CD4-positive, CD25-positive, alpha-beta regulatory T cell (primary cell): ENCODE results near the gene AOC2. TPM values are rescaled to one million over a fixed set of nuclear protein-coding genes. Genes with fewer than 3 reads are reported as not detected.
A peak's percentile ranks its signal among the peaks of the same experiment; 100 is the strongest.
"Not testable (repeated sequence)": the region's sequence is repeated elsewhere in the genome, so short reads cannot be mapped to it uniquely, and the experiment has no call there.

Experiments
- ATAC-seq, 2 donors: fragments of 150-1000 bp; cut with Tn5 transposase; one replicate each; pipeline ENCODE4 v1.10.0; 2021; ENCODE audit warnings: low read depth in 2 of 2, moderate number of reproducible peaks in 2 of 2, moderate library complexity in 1 of 2
- DNase-seq, 3 donors: peaks; one replicate each; pipeline versions ENCODE4 v3.0.0 to v3.0.0-alpha.2; 2012 to 2022; ENCODE audit warnings: mixed read lengths in 1 of 3
- H3K27ac ChIP-seq: one replicate; pipeline ENCODE4 v1.7.0; 2013; ENCODE audit warnings: mild to moderate bottlenecking, low read length; ENCODE audit not compliant: insufficient read depth, poor library complexity, severe bottlenecking
- H3K27me3 ChIP-seq: one replicate; pipeline ENCODE4 v1.7.0; 2013; ENCODE audit warnings: low read length; ENCODE audit not compliant: control insufficient read depth, insufficient read depth
- H3K36me3 ChIP-seq: one replicate; pipeline ENCODE4 v1.7.0; 2013; ENCODE audit warnings: mild to moderate bottlenecking, low read length, moderate library complexity; ENCODE audit not compliant: control insufficient read depth, insufficient read depth
- H3K4me1 ChIP-seq: 2 replicates; pipeline ENCODE4 v1.7.0; 2013; ENCODE audit warnings: mild to moderate bottlenecking, low read length; ENCODE audit not compliant: insufficient read depth, control insufficient read depth, poor library complexity, severe bottlenecking
- H3K4me3 ChIP-seq: one replicate; pipeline ENCODE4 v1.7.0; 2013; ENCODE audit warnings: low read depth, mild to moderate bottlenecking, low read length, moderate library complexity
- H3K9me3 ChIP-seq, 2 experiments: 1 replicate in 1 of 2; 2 replicates in 1 of 2; pipeline ENCODE4 v1.7.0; 2013; ENCODE audit warnings: low read length in 2 of 2, mild to moderate bottlenecking in 1 of 2, moderate library complexity in 1 of 2; ENCODE audit not compliant: control insufficient read depth in 2 of 2
- H3K27ac Mint-ChIP-seq, 3 donors: one replicate each; pipeline ENCODE4 v1.8.0; 2020 to 2022; ENCODE audit warnings: mild to moderate bottlenecking in 3 of 3, mixed read lengths in 3 of 3, moderate library complexity in 2 of 3
- H3K27me3 Mint-ChIP-seq: one replicate; pipeline ENCODE4 v1.8.0; 2022; ENCODE audit warnings: mild to moderate bottlenecking, mixed read lengths
- H3K36me3 Mint-ChIP-seq: one replicate; pipeline ENCODE4 v1.8.0; 2020; ENCODE audit warnings: mixed read lengths
- H3K4me1 Mint-ChIP-seq, 4 donors: one replicate each; pipeline ENCODE4 v1.8.0; 2020 to 2022; ENCODE audit warnings: mixed read lengths in 4 of 4, mild to moderate bottlenecking in 1 of 4
- H3K4me3 Mint-ChIP-seq, 4 donors: one replicate each; pipeline ENCODE4 v1.8.0; 2020 to 2022; ENCODE audit warnings: mild to moderate bottlenecking in 4 of 4, mixed read lengths in 4 of 4, moderate library complexity in 3 of 4
- H3K9me3 Mint-ChIP-seq, 7 donors: one replicate each; pipeline ENCODE4 v1.8.0; 2020 to 2022; ENCODE audit warnings: mixed read lengths in 7 of 7, mild to moderate bottlenecking in 3 of 7, moderate library complexity in 2 of 7
- polyA plus RNA-seq, 4 donors: library from polyadenylated mRNA; unstranded; fragments of 300-500 nt; fragmentation: Illumina TruSeq; gene quantifications; one replicate each; pipeline ENCODE4 v1.2.3, GENCODE V29; 2021
- total RNA-seq: library from RNA; stranded (reverse); gene quantifications from one replicate; pipeline ENCODE4 v1.2.3, GENCODE V29; 2022

AOC2 gene
- total and polyA plus RNA-seq, 5 donors from 2014 or later: 0.17 to 2.3 TPM; not detected in 3

GRCh38 chr17:42894283-42895184, 50.2 kb downstream of the AOC2 start:
- Mint-ChIP-seq H3K9me3 (no peaks in the 10 kb centered on the region), H3K27ac (no peak overlapping the region), H3K4me3 (no peak overlapping the region), H3K4me1 (no peaks in the 10 kb centered on the region), H3K36me3 (no peaks in the 10 kb centered on the region), H3K27me3 (peaks cover 14% of the 10 kb centered on the region)
- Histone ChIP-seq H3K4me3 (no peak overlapping the region), H3K4me1 (no peaks in the 10 kb centered on the region), H3K27me3 (peaks cover 3% of the 10 kb centered on the region), H3K9me3 (no peaks in the 10 kb centered on the region), H3K27ac (no peak overlapping the region), H3K36me3 (no peaks in the 10 kb centered on the region)
- no peak for ATAC-seq
- no peak for DNase-seq

DNA sequence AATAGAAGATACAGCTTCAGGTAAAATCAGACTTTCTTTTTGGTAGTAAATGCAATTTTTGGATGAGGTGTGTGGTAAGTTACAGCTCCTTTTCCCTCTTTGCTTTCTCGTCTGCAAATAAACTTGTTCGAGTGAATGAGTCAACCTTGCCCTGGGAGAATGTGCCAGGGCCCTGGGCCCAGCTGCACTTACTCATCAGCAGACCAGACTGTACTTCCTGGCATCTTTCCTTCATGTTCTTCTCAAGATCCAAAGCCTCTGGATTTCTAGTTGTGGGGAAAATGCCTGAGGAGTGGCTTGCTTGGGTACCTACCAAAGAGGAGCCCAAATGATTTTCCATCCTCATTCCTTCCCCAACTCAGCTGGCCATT, 50.8 kb downstream of the AOC2 start:
- H3K27ac Mint-ChIP-seq: no peak overlapping the region
- Histone ChIP-seq H3K27ac (no peak overlapping the region), H3K4me3 (no peak overlapping the region), H3K36me3 (no peaks in the 10 kb centered on the region), H3K9me3 (no peaks in the 10 kb centered on the region), H3K4me1 (no peaks in the 10 kb centered on the region), H3K27me3 (peaks cover 3% of the 10 kb centered on the region)
- no peaks in the 10 kb centered on the region for H3K4me1 Mint-ChIP-seq
- DNase-seq (no peak), ATAC-seq (no peak)
- no peaks in the 10 kb centered on the region for H3K36me3 Mint-ChIP-seq
- no peak overlapping the region for H3K4me3 Mint-ChIP-seq
- H3K9me3 Mint-ChIP-seq: no peaks in the 10 kb centered on the region
- peaks cover 14% of the 10 kb centered on the region for H3K27me3 Mint-ChIP-seq

DNA sequence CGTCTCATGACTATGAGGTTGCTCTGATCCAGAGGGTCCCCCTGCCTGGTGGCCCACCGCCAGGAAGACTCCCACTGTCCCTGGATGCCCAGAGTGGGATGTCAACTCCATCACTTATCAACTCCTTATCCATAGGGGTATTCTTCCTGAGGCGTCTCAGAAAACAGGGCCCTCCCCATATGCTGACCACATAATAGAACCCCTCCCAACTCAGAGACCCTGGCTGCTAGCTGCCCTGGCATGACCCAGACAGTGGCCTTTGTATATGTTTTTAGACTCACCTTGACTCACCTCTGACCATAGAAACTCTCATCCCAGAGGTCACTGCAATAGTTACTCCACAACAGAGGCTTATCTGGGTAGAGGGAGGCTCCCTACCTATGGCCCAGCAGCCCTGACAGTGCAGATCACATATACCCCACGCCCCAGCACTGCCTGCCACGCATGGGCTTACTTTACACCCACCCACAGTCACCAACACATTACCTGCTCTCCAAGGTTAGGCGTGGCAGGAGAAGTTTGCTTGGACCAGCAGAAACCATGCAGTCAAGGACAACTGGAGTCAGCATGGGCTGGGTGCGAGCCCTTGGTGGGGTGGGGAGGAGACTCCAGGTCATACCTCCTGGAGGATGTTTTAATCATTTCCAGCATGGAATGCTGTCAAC, 53.9 kb downstream of the AOC2 start:
- ATAC-seq: no peak
- no peak for DNase-seq
- Histone ChIP-seq H3K36me3 (no peaks in the 10 kb centered on the region), H3K27me3 (peaks cover 3% of the 10 kb centered on the region), H3K27ac (no peak overlapping the region), H3K9me3 (no peaks in the 10 kb centered on the region), H3K4me3 (no peak overlapping the region), H3K4me1 (no peaks in the 10 kb centered on the region)
- Mint-ChIP-seq H3K36me3 (no peaks in the 10 kb centered on the region), H3K27me3 (peaks cover 21% of the 10 kb centered on the region), H3K4me1 (no peaks in the 10 kb centered on the region), H3K27ac (peak overlapping the region in 1 of 3 donors; percentile 55), H3K4me3 (no peak overlapping the region), H3K9me3 (no peaks in the 10 kb centered on the region)

GRCh38 chr17:42899981-42900380, 55.6 kb downstream of the AOC2 start:
- H3K4me1 Mint-ChIP-seq, ATAC-seq, H3K4me3 Mint-ChIP-seq, H3K4me3 ChIP-seq, H3K36me3 ChIP-seq, H3K9me3 ChIP-seq, H3K27ac ChIP-seq, H3K27ac Mint-ChIP-seq, H3K9me3 Mint-ChIP-seq, H3K4me1 ChIP-seq, H3K27me3 ChIP-seq, DNase-seq, H3K36me3 Mint-ChIP-seq: not testable (repeated sequence)
- peaks cover 29% of the 10 kb centered on the region for H3K27me3 Mint-ChIP-seq

Other genes with a start within 250 kb of the AOC2 start
- 116 TPM for gene RETREG3, start 235.2 kb upstream of the AOC2 start, total RNA-seq
- 100 to 1,000 TPM; 201 to 243 (median 218) TPM for gene RETREG3, start 235.2 kb upstream of the AOC2 start, polyA plus RNA-seq
- gene TUBG1, start 234.9 kb upstream of the AOC2 start, total RNA-seq: 8.2 TPM
- 10 to 100 TPM in 2 of 4 donors, 1 to 10 TPM in 2; 7.2 to 13.5 (median 10.1) TPM for gene TUBG1, start 234.9 kb upstream of the AOC2 start, polyA plus RNA-seq
- 13.7 TPM for gene TUBG2, start 185.3 kb upstream of the AOC2 start, total RNA-seq
- gene TUBG2, start 185.3 kb upstream of the AOC2 start, polyA plus RNA-seq: 1 to 10 TPM; 2.8 to 4.0 (median 3.8) TPM
- 4.8 TPM for gene PLEKHH3, start 167.6 kb upstream of the AOC2 start, total RNA-seq
- gene PLEKHH3, start 167.6 kb upstream of the AOC2 start, polyA plus RNA-seq: 1 to 10 TPM in 1 of 4 donors, under 1 TPM in 3; 0.38 to 1.1 (median 0.66) TPM
- gene CCR10, start 162.7 kb upstream of the AOC2 start, total RNA-seq: 20.6 TPM
- gene CCR10, start 162.7 kb upstream of the AOC2 start, polyA plus RNA-seq: 100 to 1,000 TPM in 1 of 4 donors, 10 to 100 TPM in 3; 45.2 to 133 (median 63.9) TPM
- 54.9 TPM for gene CNTNAP1, start 162.0 kb upstream of the AOC2 start, total RNA-seq
- gene CNTNAP1, start 162.0 kb upstream of the AOC2 start, polyA plus RNA-seq: 1 to 10 TPM in 3 of 4 donors, under 1 TPM in 1; 0.94 to 1.7 (median 1.4) TPM
- gene EZH1, start 99.5 kb upstream of the AOC2 start, total RNA-seq: 123 TPM
- 10 to 100 TPM; 38.7 to 57.9 (median 49.5) TPM for gene EZH1, start 99.5 kb upstream of the AOC2 start, polyA plus RNA-seq
- gene RAMP2, start 83.4 kb upstream of the AOC2 start, total RNA-seq: not detected
- gene RAMP2, start 83.4 kb upstream of the AOC2 start, polyA plus RNA-seq: not detected
- gene VPS25, start 71.1 kb upstream of the AOC2 start, total RNA-seq: 29.4 TPM
- 10 to 100 TPM; 62.8 to 73.3 (median 71.4) TPM for gene VPS25, start 71.1 kb upstream of the AOC2 start, polyA plus RNA-seq
- gene WNK4, start 64.0 kb upstream of the AOC2 start, total RNA-seq: not detected
- gene WNK4, start 64.0 kb upstream of the AOC2 start, polyA plus RNA-seq: under 1 TPM in 1 of 4 donors, not detected in 3; 0.09 TPM
- gene COA3, start 45.9 kb upstream of the AOC2 start, total RNA-seq: 12.8 TPM
- gene COA3, start 45.9 kb upstream of the AOC2 start, polyA plus RNA-seq: 100 to 1,000 TPM; 147 to 162 (median 156) TPM
- gene CNTD1, start 45.7 kb upstream of the AOC2 start, total RNA-seq: not detected
- under 1 TPM; 0.15 to 0.42 (median 0.28) TPM for gene CNTD1, start 45.7 kb upstream of the AOC2 start, polyA plus RNA-seq
- 153 TPM for gene BECN1, start 20.3 kb upstream of the AOC2 start, total RNA-seq
- 100 to 1,000 TPM; 138 to 180 (median 160) TPM for gene BECN1, start 20.3 kb upstream of the AOC2 start, polyA plus RNA-seq
- 66.7 TPM for gene PSME3, start 11.2 kb upstream of the AOC2 start, total RNA-seq
- 100 to 1,000 TPM; 114 to 129 (median 127) TPM for gene PSME3, start 11.2 kb upstream of the AOC2 start, polyA plus RNA-seq
- gene AOC3, start 6.6 kb downstream of the AOC2 start, total RNA-seq: 0.49 TPM
- not detected for gene AOC3, start 6.6 kb downstream of the AOC2 start, polyA plus RNA-seq
- not detected for gene G6PC1, start 56.2 kb downstream of the AOC2 start, total RNA-seq
- gene G6PC1, start 56.2 kb downstream of the AOC2 start, polyA plus RNA-seq: not detected
- gene AARSD1, start 119.9 kb downstream of the AOC2 start, total RNA-seq: 48.5 TPM
- 10 to 100 TPM; 23.2 to 39.2 (median 28.9) TPM for gene AARSD1, start 119.9 kb downstream of the AOC2 start, polyA plus RNA-seq
- 1.5 TPM for gene PTGES3L, start 135.5 kb downstream of the AOC2 start, total RNA-seq
- not detected for gene PTGES3L, start 135.5 kb downstream of the AOC2 start, polyA plus RNA-seq
- 14.9 TPM for gene RUNDC1, start 136.0 kb downstream of the AOC2 start, total RNA-seq
- 10 to 100 TPM; 10.6 to 15.2 (median 13.2) TPM for gene RUNDC1, start 136.0 kb downstream of the AOC2 start, polyA plus RNA-seq
- 881 TPM for gene RPL27, start 153.8 kb downstream of the AOC2 start, total RNA-seq
- 1,000 to 10,000 TPM; 1,558 to 2,241 (median 2,024) TPM for gene RPL27, start 153.8 kb downstream of the AOC2 start, polyA plus RNA-seq
- 38.3 TPM for gene IFI35, start 162.2 kb downstream of the AOC2 start, total RNA-seq
- gene IFI35, start 162.2 kb downstream of the AOC2 start, polyA plus RNA-seq: 10 to 100 TPM; 62.9 to 87.6 (median 71.8) TPM
- 21.9 TPM for gene VAT1, start 177.8 kb downstream of the AOC2 start, total RNA-seq
- gene VAT1, start 177.8 kb downstream of the AOC2 start, polyA plus RNA-seq: 10 to 100 TPM; 40.6 to 51.4 (median 49.1) TPM
- not detected for gene RND2, start 180.7 kb downstream of the AOC2 start, total RNA-seq
- under 1 TPM in 3 of 4 donors, not detected in 1; 0.05 to 0.18 (median 0.08) TPM for gene RND2, start 180.7 kb downstream of the AOC2 start, polyA plus RNA-seq